ENCODE data around the gene LRP10.

DNA sequence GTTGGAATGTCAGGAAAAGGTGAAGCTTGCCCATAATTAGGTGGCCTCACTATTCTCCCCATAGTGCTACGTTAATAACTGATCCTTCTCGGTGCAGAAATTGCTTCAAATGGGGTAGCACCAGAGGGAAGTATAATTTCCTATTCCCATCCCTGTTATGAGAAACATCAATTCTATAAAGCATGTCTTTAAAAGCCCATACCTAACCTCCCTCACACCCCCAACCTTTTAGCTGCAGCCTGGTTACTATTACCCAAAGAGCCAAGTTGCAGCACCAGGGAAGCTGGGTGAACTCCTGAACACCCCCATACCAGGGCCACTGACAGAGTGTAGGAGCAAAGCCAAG, 32.2 kb downstream of the LRP10 start:
- TF ChIP-seq, protein P1, sequence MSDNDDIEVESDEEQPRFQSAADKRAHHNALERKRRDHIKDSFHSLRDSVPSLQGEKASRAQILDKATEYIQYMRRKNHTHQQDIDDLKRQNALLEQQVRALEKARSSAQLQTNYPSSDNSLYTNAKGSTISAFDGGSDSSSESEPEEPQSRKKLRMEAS (IDR thresholded peaks at IDR 0.05): no peak
- TF ChIP-seq REST (IDR thresholded peaks at IDR 0.05; ENCODE audit: low read depth): no peak
- TF ChIP-seq CEBPB (IDR thresholded peaks at IDR 0.05): no peak
- TF ChIP-seq NFIC (IDR thresholded peaks at IDR 0.05): no peak
- TF ChIP-seq RAD21 (IDR thresholded peaks at IDR 0.05; ENCODE audit: low read depth): no peak
